Pancreas (tissue), 10 donors: ENCODE results near the gene AFAP1L2. TPM values are rescaled to one million over a fixed set of nuclear protein-coding genes. Genes with fewer than 3 reads are reported as not detected.

ENCODE experiments used
- ATAC-seq, 4 donors: fragments of 200-7000 bp; cut with Tn5 transposase; one replicate each; pipeline versions ENCODE4 v1.8.0 to v1.9.1; 2020; ENCODE audit warnings: mild to moderate bottlenecking in 4 of 4, moderate library complexity in 4 of 4
- DNase-seq, 6 donors: peaks; one replicate each; pipeline ENCODE4 v3.0.0-alpha.2; 2020
- FAIRE-seq: peaks from 2 replicates; lab custom pipeline; 2012; peaks lifted over from hg19 to GRCh38; lab: Jason Lieb, UNC
- H3K27ac ChIP-seq, 4 donors: fragments of 200-600 bp; sonication (generic); 1 replicate in 3 of 4; 2 replicates in 1 of 4; pipeline versions ENCODE4 v1.5.0 to v1.8.0; 2020
- H3K27me3 ChIP-seq, 4 donors: fragments of 200-600 bp; one replicate each; pipeline ENCODE4 v1.8.0; 2021
- H3K36me3 ChIP-seq, 3 donors: fragments of 200-600 bp; sonication (generic) in 1 of 3; one replicate each; pipeline versions ENCODE4 v1.5.0 to v1.8.0; 2020 to 2021
- H3K4me1 ChIP-seq, 3 donors: fragments of 200-600 bp; one replicate each; pipeline ENCODE4 v1.8.0; 2021
- H3K4me3 ChIP-seq, 4 donors: fragments of 200-600 bp; sonication (generic) in 2 of 4; one replicate each; pipeline versions ENCODE4 v1.5.0 to v1.8.0; 2020 to 2021
- H3K9me3 ChIP-seq, 4 donors: fragments of 200-600 bp; one replicate each; pipeline ENCODE4 v1.8.0; 2021
- CTCF ChIP-seq, 4 donors: fragments of 200-600 bp; sonication (generic) in 3 of 4; IDR thresholded peaks; one replicate each; pipeline versions ENCODE4 v1.5.0 to v1.8.0; 2021; ENCODE audit warnings: antibody characterized with exemption in 4 of 4
- WGBS, 2 donors: extraction: QIAGEN DNeasy Blood & Tissue Kit; methylation state at CpG; one replicate each; pipeline ENCODE4 v1.1.7; 2013; 5-methylcytosine and 5-hydroxymethylcytosine counted together
- intact Hi-C, 3 donors: fragments of 100-400 bp; cut with DNase I; formaldehyde crosslinking; loops; one replicate each; pipeline versions ENCODE4 v1.11.1 to v1.14.2; 2022
- polyA plus RNA-seq, 2 donors: library from polyadenylated mRNA; stranded (reverse); fragments of 200-250 nt; gene quantifications; one replicate each; pipeline ENCODE4 v1.2.3, GENCODE V29; 2013
- total RNA-seq, 6 donors: library from RNA; stranded (reverse); fragmentation: NEBNext Ultra II Directional in 4 of 6; extraction: Animal tissue kit (Norgen Biotek cat#: 25700) in 4 of 6; gene quantifications; one replicate each; pipeline versions ENCODE4 v1.2.1 to v1.2.4, GENCODE V29; 2021 to 2023
- donor health status: healthy with polysubstance abuse.
- donor health status: DM: no; HTN: no; CAD: no; lungs with moderate emphysema.
- donor health status: DM: no; HTN: no; CAD: no.
- donor health status: control.
- donor health status: control.
- donor health status: Bipolar disorder and iron deficiency.
- donor health status: DM: yes; HTN: yes; CAD: no.
- donor health status: DM: no; HTN: no; CAD: no.
- donor health status: DM: no; HTN: no; CAD: no.
- donor health status: DM: yes; HTN: yes; CAD: no.

AFAP1L2 gene
- total and polyA plus RNA-seq, 8 donors: 3.3 to 19.9 (median 5.3) TPM

- FAIRE-seq: no peak
- intact Hi-C loops: no loop called here
Measured at GRCh38 chr10:114271075-114271778, 133.1 kb downstream of the AFAP1L2 start.

DNA sequence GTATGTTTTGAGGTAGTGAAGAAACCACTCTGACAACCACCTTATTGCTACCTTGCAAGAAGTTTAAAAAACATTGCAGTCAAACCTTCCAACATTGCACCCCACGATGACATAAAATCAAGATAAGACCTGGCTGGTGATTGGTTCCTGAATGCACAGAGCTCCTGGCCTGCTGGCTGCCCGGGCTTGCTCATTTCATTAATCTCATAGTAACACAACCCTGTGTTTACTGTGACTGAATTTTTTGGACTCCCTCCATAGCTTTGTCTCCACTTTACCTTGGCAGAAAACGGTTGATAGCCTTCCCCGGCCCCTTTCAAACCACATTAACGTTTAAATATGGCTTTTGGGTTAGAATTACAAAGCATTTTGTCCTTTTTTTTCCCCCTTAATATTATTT is 137.8 kb downstream of the AFAP1L2 start:
- Histone ChIP-seq H3K36me3 (no peaks in the 10 kb centered on the region), H3K4me1 (peaks cover 4 to 24% (median 20%) of the 10 kb centered on the region in 3 donors), H3K27ac (peak overlapping the region in 3 of 4 donors; percentile 22 to 64 (median 34)), H3K4me3 (no peak overlapping the region), H3K9me3 (no peaks in the 10 kb centered on the region), H3K27me3 (no peaks in the 10 kb centered on the region)
- WGBS, 2 donors: 7 to 9% methylated on average over 5 of the region's 5 CpGs
- ATAC-seq (peak; percentile 95 to 97 (median 96)), DNase-seq (peak in 4 of 6 donors; percentile 73 to 80 (median 78)), FAIRE-seq (no peak)
- intact Hi-C loops: no loop called here
- TF ChIP-seq CTCF (IDR thresholded peaks at IDR 0.05): no peak

More at GRCh38 chr10:114271075-114271778, 133.1 kb downstream of the AFAP1L2 start:
- DNase-seq (peak in 1 of 6 donors; percentile 30), ATAC-seq (peak in 1 of 4 donors; percentile 2)
- Histone ChIP-seq H3K4me3 (no peak overlapping the region), H3K9me3 (no peaks in the 10 kb centered on the region), H3K36me3 (no peaks in the 10 kb centered on the region), H3K4me1 (peaks cover 2 to 11% (median 10%) of the 10 kb centered on the region in 3 donors), H3K27ac (no peak overlapping the region), H3K27me3 (no peaks in the 10 kb centered on the region)
- WGBS, 2 donors: 53 to 60% methylated on average over 3 of the region's 3 CpGs
- TF ChIP-seq CTCF (IDR thresholded peaks at IDR 0.05): no peak

DNA sequence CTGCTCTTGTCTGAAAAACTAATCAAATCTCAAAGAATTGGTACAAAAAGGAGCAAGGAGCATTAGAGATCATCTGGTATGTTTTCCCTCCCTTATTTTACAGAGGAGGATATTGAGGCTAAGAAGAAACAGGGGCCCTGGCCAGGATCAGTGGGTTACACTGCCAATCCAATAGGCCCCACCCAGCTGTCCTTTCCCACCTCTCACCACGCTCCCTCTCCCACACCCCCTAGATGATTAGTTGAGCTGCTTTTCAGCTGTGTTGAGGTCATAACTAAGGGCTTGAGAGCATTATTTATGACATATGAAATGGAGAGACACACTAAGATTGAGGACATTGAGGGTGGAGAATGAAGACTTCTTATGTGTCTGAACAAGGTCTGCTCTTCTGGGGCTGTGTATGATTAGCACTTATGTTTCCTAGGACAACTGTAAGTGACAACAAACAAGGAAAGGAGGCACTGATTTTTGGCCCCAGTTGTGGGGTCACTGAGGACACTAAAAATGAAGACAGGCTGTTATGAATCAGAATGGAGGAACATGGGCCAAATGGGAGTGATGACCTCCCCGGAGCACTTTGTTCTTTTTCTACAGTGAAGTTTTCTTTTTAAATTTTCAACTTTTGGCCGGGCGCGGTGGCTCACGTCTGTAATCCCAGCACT is 138.8 kb downstream of the AFAP1L2 start:
- no peak for DNase-seq
- no peak for TF ChIP-seq CTCF (IDR thresholded peaks at IDR 0.05)
- Histone ChIP-seq H3K4me3 (no peak overlapping the region), H3K36me3 (no peaks in the 10 kb centered on the region), H3K9me3 (no peaks in the 10 kb centered on the region), H3K27me3 (no peaks in the 10 kb centered on the region), H3K27ac (peak overlapping the region in 1 of 4 donors; percentile 12), H3K4me1 (peaks cover 4 to 24% (median 15%) of the 10 kb centered on the region in 3 donors)
- intact Hi-C loops: no loop called here
- peak in 2 of 4 donors; percentile 9 to 10 for ATAC-seq
- no peak for FAIRE-seq
- WGBS, 2 donors: 87 to 90% methylated on average over 6 of the region's 6 CpGs

DNA sequence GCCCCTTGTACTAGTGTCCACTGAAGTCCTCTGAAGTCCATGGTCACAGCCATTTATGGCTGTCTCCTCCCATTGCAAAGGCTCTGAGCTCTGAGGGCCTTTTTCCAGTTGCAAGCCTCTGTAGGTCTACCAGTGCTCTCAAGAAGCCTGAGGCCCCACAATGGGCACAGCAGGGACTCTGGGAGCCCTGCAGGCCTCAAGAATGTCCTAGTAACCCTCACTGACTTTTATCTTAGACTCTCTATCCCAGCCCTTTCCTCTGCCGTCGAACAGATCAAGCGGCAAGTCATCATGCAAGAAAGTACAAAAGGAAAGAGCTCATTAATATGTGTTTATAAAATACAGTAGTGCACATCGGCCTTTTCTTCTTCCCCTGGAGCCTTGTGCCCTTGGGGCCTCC is 141.8 kb downstream of the AFAP1L2 start:
- no peak for TF ChIP-seq CTCF (IDR thresholded peaks at IDR 0.05)
- DNase-seq: no peak
- H3K4me1 ChIP-seq: peaks cover 4 to 32% (median 21%) of the 10 kb centered on the region in 3 donors
- H3K27me3 ChIP-seq: no peaks in the 10 kb centered on the region
- ATAC-seq: no peak
- H3K27ac ChIP-seq: no peak overlapping the region
- no peak overlapping the region for H3K4me3 ChIP-seq
- no peaks in the 10 kb centered on the region for H3K9me3 ChIP-seq
- no peak for FAIRE-seq
- intact Hi-C loops: no loop called here
- H3K36me3 ChIP-seq: no peaks in the 10 kb centered on the region
- 87 to 93% methylated on average over 4 of the region's 4 CpGs for WGBS, 2 donors
